NCI-H345 treated with DMSO at 0.1 percent for 48 hours (cell line): ENCODE data around the gene IFT57.

Experiments used
- DNase-seq: peaks from one replicate; lab custom pipeline; 2025; ENCODE audit not compliant: unreplicated experiment; lab: John Stamatoyannopoulos, UW

IFT57 gene

GRCh38 chr3:108126348-108126747 lies 95.9 kb downstream of the IFT57 start:
- DNase-seq, result no peak

DNA sequence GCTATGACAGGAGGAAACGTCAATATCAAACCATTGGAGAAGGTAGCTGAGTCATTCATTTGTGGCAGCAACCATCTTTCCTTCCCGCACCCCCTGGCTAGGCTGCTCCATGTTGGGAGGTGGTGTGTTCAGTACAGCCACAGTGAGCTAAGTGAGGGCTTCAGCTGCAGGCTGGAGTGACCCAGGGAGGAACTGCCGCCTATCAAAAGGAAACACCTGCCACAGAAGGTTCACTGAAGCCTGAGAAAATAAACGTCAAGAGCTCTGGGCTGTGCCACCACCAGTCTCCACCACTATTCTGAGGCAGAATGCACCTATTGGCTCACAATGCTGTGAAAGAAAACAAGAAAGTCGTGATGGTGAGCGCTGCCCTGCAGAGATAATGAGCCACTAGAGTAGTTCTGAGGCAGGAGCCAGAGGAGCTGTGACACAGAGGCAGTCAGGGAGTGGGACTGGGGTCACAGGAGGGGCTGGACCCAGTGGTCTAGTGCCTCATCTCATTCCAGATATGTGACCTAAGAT lies 96.6 kb downstream of the IFT57 start:
- peak; percentile 53 for DNase-seq

DNA sequence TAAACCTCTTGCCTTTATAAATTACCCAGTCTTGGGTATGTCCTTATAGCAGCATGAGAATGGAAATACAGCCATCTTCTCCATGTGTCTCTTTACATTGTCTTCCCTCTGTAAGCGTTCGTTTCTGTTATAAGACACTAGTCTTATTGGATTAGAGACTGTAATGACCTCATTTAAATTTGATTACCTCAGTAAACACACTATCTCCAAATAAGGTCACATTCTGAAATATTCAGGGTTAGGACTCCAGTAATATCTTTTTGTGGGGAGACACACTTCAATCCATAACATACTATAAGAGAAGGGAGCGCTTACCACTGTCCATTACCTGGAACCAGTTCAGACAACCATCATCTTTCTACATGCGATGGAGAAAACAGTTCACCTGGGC lies 97.1 kb downstream of the IFT57 start:
- DNase-seq, result no peak

DNA sequence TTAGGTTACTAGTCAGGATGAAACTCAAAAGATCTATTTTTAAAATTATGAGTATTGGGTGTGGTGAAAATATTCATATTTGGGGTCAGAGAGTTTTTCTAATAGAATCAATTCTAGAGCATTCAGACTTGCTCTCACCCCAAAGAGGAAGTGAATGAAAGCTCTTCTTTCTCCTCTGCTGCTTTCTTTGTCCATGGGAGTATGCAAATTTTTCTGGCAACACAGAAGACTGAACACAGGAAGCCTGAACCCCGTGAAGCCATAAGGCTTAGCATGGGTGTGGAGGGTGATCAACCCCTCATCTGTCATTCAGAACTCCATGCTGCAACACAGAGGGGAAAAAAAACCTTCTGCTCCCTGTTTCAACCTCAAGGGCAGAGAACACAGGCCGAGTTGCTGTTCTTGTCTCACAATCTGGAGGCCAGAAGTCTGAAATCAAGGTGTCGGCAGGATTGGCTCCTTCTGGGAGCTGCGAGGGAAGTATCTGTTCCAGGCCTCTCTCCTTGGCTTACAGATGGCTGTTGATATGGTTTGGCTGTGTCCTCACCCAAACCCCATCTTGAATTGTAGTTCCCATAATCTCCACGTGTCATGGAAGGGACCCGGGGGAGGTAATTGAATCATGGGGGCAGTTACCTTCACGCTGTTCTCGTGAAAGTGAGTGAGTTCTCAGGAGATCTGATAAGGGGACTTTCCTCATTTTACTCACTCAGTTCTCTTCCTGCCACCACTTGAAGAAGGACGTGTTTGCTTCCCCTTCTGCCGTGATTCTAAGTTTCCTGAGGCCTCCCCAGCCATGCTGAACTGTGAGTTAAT lies 97.7 kb downstream of the IFT57 start:
- DNase-seq, result no peak

GRCh38 chr3:108123326-108123725 lies 98.9 kb downstream of the IFT57 start:
- DNase-seq, result no peak

DNA sequence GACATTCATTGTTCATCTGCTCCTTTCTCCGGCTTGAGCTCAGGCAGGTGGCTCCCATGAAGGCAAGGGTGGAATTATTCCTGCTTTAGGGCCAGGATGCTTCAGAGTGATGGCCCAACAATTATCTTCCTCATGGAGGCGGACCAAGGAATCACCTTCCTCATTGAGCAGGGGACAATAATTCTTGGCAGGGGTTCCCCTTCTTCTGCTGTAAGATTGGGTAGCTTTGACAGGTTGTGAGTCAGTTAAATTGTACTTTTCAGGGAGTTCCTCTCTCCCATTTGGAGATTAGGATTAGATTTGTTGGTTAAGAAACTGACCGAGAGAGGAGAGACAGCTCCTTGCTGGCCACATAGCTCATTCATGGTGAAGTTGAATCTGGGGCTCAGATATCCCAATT lies 99.9 kb downstream of the IFT57 start:
- DNase-seq, result no peak

GRCh38 chr3:108119398-108120104 lies 102.7 kb downstream of the IFT57 start:
- DNase-seq, result no peak

DNA sequence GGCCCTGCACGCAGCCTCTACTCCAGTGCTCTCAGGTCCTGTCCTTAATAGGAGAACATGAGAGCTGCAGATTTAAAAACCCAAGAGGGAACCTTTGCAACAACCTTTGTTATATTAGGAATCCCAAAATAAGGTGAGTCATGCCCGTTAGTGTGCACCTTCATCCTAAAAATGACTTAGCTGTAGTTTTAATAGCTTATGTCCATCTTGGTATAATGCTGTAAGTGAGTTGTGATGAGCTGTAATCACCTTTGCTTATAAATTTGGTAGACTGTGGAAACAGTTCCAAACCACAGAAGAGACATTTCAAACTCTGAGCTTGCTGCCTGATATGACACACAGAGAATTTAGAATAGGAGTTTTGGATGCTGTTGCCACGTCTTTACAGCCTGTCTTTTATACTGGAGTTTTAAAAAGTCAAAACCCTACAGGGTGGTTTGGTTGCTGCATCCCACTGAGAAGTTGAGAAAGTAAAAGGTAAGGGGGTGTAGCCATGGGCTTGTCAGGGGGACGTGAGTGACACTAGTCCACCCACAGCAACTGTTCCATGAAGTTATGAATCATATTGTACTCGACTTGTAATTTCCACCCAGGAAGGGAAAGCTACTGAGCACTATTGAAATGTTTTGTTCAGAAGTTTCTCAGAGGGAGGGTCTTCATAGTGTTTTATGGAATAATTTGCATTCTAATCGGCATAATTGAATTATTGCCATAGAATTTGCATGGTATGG lies 104.0 kb downstream of the IFT57 start:
- DNase-seq, result no peak

DNA sequence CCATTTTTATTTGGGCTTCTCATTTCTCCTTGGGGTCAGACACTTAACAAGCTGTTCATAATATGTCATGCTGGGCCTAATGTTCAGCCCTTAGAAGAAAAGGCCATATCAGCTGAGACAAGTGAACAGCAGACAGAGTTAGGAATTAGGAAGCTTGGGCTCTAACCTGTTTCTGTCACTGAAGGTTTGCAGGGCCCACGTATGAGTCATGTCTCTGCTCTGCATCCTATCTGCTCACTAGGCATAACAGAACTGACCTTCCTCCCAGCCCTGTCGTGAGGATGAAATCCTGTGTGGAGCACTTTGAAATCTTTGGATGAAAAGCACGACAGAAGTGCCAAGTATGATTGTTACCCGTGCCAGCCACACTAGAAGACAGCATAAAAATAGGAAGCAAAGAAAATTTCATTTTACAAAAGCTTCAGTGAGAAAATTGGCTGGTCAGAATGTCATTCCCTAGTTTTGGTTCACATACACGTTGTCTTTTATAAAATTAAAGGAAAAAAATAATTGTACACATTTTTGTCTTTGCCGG lies 104.9 kb downstream of the IFT57 start:
- no peak for DNase-seq

DNA sequence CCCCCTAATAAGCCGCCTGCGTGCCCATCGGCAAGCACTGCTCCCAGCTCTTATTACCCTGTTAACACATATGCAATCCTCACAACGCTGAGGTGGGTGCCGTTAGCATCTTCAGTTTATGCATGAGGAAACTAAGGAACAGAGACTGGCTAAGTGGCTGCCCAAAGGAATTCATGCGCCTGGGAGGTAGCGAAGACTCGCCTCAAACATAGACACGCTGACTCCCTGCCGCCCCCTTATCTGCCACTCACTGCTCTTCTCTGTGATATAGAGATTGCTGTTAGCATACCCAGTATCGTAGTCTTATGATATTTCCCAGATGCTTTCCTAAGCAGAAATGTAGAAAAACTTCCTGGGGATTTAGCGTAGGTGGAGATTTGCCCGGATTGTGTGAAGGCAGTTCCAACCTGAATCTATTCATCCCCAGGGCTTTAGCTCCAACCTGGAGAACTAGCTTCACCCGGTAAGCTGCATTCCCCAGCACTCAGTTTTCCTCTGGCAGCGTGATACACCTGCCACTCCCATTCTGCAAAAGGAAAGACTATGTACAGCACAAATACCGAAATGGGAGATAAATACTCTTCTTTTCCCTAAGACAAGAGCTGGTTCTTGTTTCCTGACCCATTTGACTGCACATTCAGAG lies 107.7 kb downstream of the IFT57 start:
- no peak for DNase-seq

DNA sequence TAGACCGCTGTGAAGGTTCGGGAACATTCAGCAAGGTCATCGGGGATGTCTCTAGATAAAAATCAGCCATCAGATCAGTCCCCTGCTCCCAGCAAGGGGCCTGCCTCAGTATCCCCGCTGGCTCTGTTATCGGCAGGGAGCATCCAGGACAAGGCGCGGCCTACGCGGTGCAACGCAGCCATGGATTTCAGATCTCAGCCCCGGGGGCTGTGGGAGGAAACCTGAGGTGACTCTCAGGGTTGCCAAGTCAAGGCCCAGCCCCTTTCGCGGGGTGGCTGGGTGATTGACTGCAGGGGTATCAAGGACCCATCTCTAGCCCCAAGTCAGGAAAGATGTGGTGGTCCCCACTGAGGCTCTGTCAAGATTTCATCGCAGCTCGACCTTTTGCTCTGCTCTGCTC lies 108.2 kb downstream of the IFT57 start:
- no peak for DNase-seq

DNA sequence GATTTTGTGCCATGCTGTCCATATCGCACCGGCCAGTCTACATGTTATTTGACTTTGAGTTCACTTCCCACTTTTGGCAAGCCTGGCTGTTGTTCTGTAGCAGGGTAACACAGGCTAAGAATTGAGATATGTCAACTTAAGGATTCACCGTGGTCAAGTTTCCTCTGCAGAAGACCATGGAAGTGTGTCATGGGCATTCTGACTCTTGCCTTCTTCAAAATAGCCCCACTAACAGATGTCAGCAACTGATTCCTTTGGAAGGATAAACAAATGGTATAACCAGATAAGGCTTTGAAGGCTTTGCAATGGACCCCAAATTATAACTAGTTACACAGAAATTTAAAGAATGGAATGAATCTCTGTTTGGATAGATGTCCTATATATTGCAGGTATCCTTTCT lies 111.3 kb downstream of the IFT57 start:
- no peak for DNase-seq
